ENCODE data around the gene ATP6V0E1. TPM values are rescaled to one million over a fixed set of nuclear protein-coding genes. Genes with fewer than 3 reads are reported as not detected.

Gene ATP6V0E1
- total RNA-seq, 4 donors from 2014 or later: 57.8 to 132 (median 97.2) TPM

- H3K4me1 ChIP-seq: peaks cover 0 to 50% (median 22%) of the 10 kb centered on the region in 3 donors
- WGBS, 2 donors: 91 to 93% methylated on average over 5 of the region's 5 CpGs
- intact Hi-C loops (cut with DNase I): no loop called here
Measured at GRCh38 chr5:173004447-173004846, 20.9 kb downstream of the ATP6V0E1 start.

GRCh38 chr5:173010021-173010420 is 26.4 kb downstream of the ATP6V0E1 start:
- Histone ChIP-seq H3K27ac (no peak overlapping the region), H3K9me3 (no peaks in the 10 kb centered on the region)
- DNase-seq: no peak

More at GRCh38 chr5:173004447-173004846, 20.9 kb downstream of the ATP6V0E1 start:
- H3K27me3 ChIP-seq: no peaks in the 10 kb centered on the region
- H3K9me3 ChIP-seq: no peaks in the 10 kb centered on the region
- no peak overlapping the region for H3K4me3 ChIP-seq
- peaks cover 0 to 13% (median 0%) of the 10 kb centered on the region in 3 donors for H3K36me3 ChIP-seq
- no peak for DNase-seq
- TF ChIP-seq CTCF (IDR thresholded peaks at IDR 0.05): no peak
- no peak for TF ChIP-seq POLR2A (IDR thresholded peaks at IDR 0.05)
- H3K27ac ChIP-seq: no peak overlapping the region

GRCh38 chr5:173010547-173011464 is 27.2 kb downstream of the ATP6V0E1 start:
- intact Hi-C loops (cut with DNase I): no loop called here

More at GRCh38 chr5:173010021-173010420, 26.4 kb downstream of the ATP6V0E1 start:
- intact Hi-C loops (cut with DNase I): no loop called here
- Histone ChIP-seq H3K36me3 (no peaks in the 10 kb centered on the region), H3K4me1 (peaks cover 0 to 52% (median under 1%) of the 10 kb centered on the region in 3 donors), H3K4me3 (no peak overlapping the region), H3K27me3 (no peaks in the 10 kb centered on the region)
- WGBS, 2 donors: 78 to 86% methylated on average over 6 of the region's 6 CpGs
- TF ChIP-seq CTCF (IDR thresholded peaks at IDR 0.05): no peak

GRCh38 chr5:173011566-173011965 is 28.0 kb downstream of the ATP6V0E1 start:
- H3K4me1 ChIP-seq: peaks cover 15 to 66% (median 15%) of the 10 kb centered on the region in 3 donors
- H3K27ac ChIP-seq: peak overlapping the region in 3 of 4 donors; percentile 30 to 45 (median 42)
- H3K36me3 ChIP-seq: no peaks in the 10 kb centered on the region
- no peak overlapping the region for H3K4me3 ChIP-seq
- no peak for DNase-seq
- WGBS, 2 donors: 36 to 81% methylated on average over 4 of the region's 4 CpGs
- H3K27me3 ChIP-seq: no peaks in the 10 kb centered on the region
- TF ChIP-seq CTCF (IDR thresholded peaks at IDR 0.05) (no peak), POLR2A (IDR thresholded peaks at IDR 0.05) (no peak)
- no peaks in the 10 kb centered on the region for H3K9me3 ChIP-seq
- intact Hi-C loops (cut with DNase I): no loop called here

More at GRCh38 chr5:173010547-173011464, 27.2 kb downstream of the ATP6V0E1 start:
- Histone ChIP-seq H3K4me3 (no peak overlapping the region), H3K27me3 (no peaks in the 10 kb centered on the region), H3K9me3 (no peaks in the 10 kb centered on the region), H3K4me1 (peaks cover 8 to 60% (median 8%) of the 10 kb centered on the region in 3 donors), H3K36me3 (no peaks in the 10 kb centered on the region), H3K27ac (peak overlapping the region in 2 of 4 donors; percentile 30 to 42)
- no peak for DNase-seq
- TF ChIP-seq CTCF (IDR thresholded peaks at IDR 0.05) (peak in 3 of 6 experiments; percentile 5 to 20 (median 16)), POLR2A (IDR thresholded peaks at IDR 0.05) (no peak)
- WGBS, 2 donors: 74 to 79% methylated on average over 7 to 11 of the region's 11 CpGs

- H3K4me1 ChIP-seq: peaks cover 19 to 61% (median 20%) of the 10 kb centered on the region in 3 donors
- no peak for DNase-seq
- H3K9me3 ChIP-seq: no peaks in the 10 kb centered on the region
- WGBS, 2 donors: 77 to 92% methylated on average over 4 of the region's 4 CpGs
- H3K36me3 ChIP-seq: no peaks in the 10 kb centered on the region
- H3K4me3 ChIP-seq: no peak overlapping the region
- intact Hi-C loops (cut with DNase I): no loop called here
- TF ChIP-seq CTCF (IDR thresholded peaks at IDR 0.05) (no peak), POLR2A (IDR thresholded peaks at IDR 0.05) (no peak)
- H3K27me3 ChIP-seq: no peaks in the 10 kb centered on the region
- no peak overlapping the region for H3K27ac ChIP-seq
Measured at GRCh38 chr5:173012882-173013281, 29.3 kb downstream of the ATP6V0E1 start.
